ENCODE data around the gene RFX2. TPM values are rescaled to one million over a fixed set of nuclear protein-coding genes. Genes with fewer than 3 reads are reported as not detected.

RFX2 gene
- total RNA-seq, 1 experiment from 2014 or later = 4.6 TPM

DNA sequence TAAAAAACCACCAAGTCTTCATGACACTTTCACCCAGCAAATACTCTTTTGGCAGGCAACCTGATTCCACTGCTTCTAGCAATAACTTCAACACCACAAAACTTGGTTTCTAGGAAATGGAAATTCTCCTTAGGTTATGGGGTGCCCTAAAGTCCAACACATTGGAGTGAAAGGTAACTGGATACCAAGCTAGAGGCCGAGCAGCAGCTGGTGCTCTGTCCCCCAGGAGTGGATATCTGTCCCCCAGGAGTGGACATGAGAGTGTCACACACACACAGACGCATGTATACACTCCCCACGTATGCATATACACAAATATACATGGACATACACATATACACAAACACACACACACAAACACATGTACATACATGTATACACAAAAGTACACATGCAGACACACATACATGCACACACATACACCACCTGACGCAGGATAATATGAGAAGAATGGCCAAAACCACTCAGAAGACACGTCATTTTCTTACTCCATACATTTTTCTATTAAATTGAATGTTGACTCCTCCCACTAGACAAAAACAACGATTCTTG is 50.8 kb downstream of the RFX2 start:
- Mint-ChIP-seq H3K27me3 (ENCODE audit: low read depth) (peaks cover under 1% of the 10 kb centered on the region; the same call in 1 of the 2 replicates), H3K27ac (no peak overlapping the region), H3K4me1 (peaks cover 20% of the 10 kb centered on the region), H3K4me3 (no peak overlapping the region), H3K9me3 (peaks cover 3% of the 10 kb centered on the region; the same call in 1 of the 2 replicates), H3K36me3 (no peaks in the 10 kb centered on the region)
- no peak for ATAC-seq
- ChIA-PET POLR2A (no interaction called here), CTCF (interaction anchor here (0.5 to 2.7 kb wide), 4 partner anchors 12 to 278 kb away, joined by 3 to 10 read pairs (median 4); no protein-coding TSS in a partner anchor)
- TF ChIP-seq SP1 (CRISPR knock-in tag; conservative IDR thresholded peaks at IDR 0.05) (no peak), HMGA2 (CRISPR knock-in tag; IDR thresholded peaks at IDR 0.05) (no peak), TCF7 (CRISPR knock-in tag; IDR thresholded peaks at IDR 0.05; ENCODE audit: low read depth) (no peak), TEAD1 (CRISPR knock-in tag; IDR thresholded peaks at IDR 0.05) (no peak), NFE2L1 (CRISPR knock-in tag; IDR thresholded peaks at IDR 0.05) (no peak), ZNF121 (CRISPR knock-in tag; IDR thresholded peaks at IDR 0.05) (no peak), ZNF396 (CRISPR knock-in tag; IDR thresholded peaks at IDR 0.05; ENCODE audit: borderline replicate concordance) (no peak)
- TF ChIP-seq, protein P1, sequence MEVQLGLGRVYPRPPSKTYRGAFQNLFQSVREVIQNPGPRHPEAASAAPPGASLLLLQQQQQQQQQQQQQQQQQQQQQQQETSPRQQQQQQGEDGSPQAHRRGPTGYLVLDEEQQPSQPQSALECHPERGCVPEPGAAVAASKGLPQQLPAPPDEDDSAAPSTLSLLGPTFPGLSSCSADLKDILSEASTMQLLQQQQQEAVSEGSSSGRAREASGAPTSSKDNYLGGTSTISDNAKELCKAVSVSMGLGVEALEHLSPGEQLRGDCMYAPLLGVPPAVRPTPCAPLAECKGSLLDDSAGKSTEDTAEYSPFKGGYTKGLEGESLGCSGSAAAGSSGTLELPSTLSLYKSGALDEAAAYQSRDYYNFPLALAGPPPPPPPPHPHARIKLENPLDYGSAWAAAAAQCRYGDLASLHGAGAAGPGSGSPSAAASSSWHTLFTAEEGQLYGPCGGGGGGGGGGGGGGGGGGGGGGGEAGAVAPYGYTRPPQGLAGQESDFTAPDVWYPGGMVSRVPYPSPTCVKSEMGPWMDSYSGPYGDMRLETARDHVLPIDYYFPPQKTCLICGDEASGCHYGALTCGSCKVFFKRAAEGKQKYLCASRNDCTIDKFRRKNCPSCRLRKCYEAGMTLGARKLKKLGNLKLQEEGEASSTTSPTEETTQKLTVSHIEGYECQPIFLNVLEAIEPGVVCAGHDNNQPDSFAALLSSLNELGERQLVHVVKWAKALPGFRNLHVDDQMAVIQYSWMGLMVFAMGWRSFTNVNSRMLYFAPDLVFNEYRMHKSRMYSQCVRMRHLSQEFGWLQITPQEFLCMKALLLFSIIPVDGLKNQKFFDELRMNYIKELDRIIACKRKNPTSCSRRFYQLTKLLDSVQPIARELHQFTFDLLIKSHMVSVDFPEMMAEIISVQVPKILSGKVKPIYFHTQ (CRISPR knock-in tag; IDR thresholded peaks at IDR 0.05) = no peak
- TF ChIP-seq, protein P2, sequence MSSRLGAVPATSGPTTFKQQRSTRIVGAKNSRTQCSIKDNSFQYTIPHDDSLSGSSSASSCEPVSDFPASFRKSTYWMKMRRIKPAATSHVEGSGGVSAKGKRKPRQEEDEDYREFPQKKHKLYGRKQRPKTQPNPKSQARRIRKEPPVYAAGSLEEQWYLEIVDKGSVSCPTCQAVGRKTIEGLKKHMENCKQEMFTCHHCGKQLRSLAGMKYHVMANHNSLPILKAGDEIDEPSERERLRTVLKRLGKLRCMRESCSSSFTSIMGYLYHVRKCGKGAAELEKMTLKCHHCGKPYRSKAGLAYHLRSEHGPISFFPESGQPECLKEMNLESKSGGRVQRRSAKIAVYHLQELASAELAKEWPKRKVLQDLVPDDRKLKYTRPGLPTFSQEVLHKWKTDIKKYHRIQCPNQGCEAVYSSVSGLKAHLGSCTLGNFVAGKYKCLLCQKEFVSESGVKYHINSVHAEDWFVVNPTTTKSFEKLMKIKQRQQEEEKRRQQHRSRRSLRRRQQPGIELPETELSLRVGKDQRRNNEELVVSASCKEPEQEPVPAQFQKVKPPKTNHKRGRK (CRISPR knock-in tag; IDR thresholded peaks at IDR 0.05; ENCODE audit: borderline replicate concordance) = no peak
- no peak for DNase-seq (ENCODE audit: low spot score)

DNA sequence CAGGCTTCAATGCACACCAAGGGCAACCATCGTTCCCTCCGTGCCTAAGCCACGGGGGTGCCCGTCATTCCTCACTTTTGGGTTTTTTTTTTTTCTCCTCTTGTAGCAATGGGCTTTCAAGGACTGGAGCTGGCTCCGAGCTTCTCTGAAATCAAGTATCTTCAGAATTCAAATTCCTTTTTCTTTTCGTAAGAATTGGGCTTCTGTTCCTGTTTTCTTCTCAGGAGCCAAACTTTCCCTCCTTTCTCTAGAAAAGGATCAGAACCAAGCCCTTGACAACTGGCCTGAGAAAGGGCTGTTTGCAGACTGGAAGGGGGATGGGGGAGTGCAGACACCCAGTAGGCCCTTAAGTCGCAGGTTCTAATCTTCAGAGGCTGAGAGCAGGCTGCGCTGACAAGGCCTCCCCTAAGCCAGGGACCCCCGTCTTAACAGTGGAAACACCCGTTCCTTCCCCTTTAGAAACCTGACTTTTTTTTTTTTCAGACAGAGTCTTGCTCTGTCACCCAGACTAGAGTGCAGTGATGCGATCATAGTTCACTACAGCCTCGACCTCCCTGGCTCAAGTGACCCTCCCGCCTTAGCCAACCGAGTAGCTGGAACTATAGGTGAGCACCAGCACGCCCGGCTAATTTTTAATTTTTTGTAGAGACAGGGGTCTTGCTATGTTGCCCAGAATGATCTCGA is 51.6 kb downstream of the RFX2 start:
- Mint-ChIP-seq H3K4me1 (peaks cover 20% of the 10 kb centered on the region), H3K27me3 (ENCODE audit: low read depth) (no peaks in the 10 kb centered on the region; the same call in 1 of the 2 replicates), H3K36me3 (no peaks in the 10 kb centered on the region), H3K4me3 (no peak overlapping the region), H3K9me3 (peaks cover 4% of the 10 kb centered on the region; the same call in 1 of the 2 replicates), H3K27ac (no peak overlapping the region; the same call in 1 of the 2 replicates)
- ChIA-PET CTCF (interaction anchor here (0.6 to 2.7 kb wide), 2 partner anchors 11 to 64 kb away, joined by 3 to 10 read pairs; no protein-coding TSS in a partner anchor), POLR2A (no interaction called here)
- no peak for DNase-seq (ENCODE audit: low spot score)
- TF ChIP-seq NFE2L1 (CRISPR knock-in tag; IDR thresholded peaks at IDR 0.05) (no peak), ZNF219 (CRISPR knock-in tag; IDR thresholded peaks at IDR 0.05; ENCODE audit: borderline replicate concordance) (no peak), NFATC4 (CRISPR knock-in tag; IDR thresholded peaks at IDR 0.05) (no peak), SMAD4 (CRISPR knock-in tag; IDR thresholded peaks at IDR 0.05) (no peak), RORB (CRISPR knock-in tag; IDR thresholded peaks at IDR 0.05) (no peak), ZNF232 (CRISPR knock-in tag; IDR thresholded peaks at IDR 0.05) (no peak), ZNF396 (CRISPR knock-in tag; IDR thresholded peaks at IDR 0.05; ENCODE audit: borderline replicate concordance) (no peak), GRHL2 (CRISPR knock-in tag; IDR thresholded peaks at IDR 0.05; ENCODE audit: insufficient replicate concordance, severe bottlenecking) (no peak), HMGA2 (CRISPR knock-in tag; IDR thresholded peaks at IDR 0.05) (no peak), ZNF416 (CRISPR knock-in tag; IDR thresholded peaks at IDR 0.05) (no peak), CREM (CRISPR knock-in tag; IDR thresholded peaks at IDR 0.05) (no peak)
- TF ChIP-seq, protein P3, sequence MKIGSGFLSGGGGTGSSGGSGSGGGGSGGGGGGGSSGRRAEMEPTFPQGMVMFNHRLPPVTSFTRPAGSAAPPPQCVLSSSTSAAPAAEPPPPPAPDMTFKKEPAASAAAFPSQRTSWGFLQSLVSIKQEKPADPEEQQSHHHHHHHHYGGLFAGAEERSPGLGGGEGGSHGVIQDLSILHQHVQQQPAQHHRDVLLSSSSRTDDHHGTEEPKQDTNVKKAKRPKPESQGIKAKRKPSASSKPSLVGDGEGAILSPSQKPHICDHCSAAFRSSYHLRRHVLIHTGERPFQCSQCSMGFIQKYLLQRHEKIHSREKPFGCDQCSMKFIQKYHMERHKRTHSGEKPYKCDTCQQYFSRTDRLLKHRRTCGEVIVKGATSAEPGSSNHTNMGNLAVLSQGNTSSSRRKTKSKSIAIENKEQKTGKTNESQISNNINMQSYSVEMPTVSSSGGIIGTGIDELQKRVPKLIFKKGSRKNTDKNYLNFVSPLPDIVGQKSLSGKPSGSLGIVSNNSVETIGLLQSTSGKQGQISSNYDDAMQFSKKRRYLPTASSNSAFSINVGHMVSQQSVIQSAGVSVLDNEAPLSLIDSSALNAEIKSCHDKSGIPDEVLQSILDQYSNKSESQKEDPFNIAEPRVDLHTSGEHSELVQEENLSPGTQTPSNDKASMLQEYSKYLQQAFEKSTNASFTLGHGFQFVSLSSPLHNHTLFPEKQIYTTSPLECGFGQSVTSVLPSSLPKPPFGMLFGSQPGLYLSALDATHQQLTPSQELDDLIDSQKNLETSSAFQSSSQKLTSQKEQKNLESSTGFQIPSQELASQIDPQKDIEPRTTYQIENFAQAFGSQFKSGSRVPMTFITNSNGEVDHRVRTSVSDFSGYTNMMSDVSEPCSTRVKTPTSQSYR (CRISPR knock-in tag; IDR thresholded peaks at IDR 0.05) = no peak
- TF ChIP-seq, protein P4, sequence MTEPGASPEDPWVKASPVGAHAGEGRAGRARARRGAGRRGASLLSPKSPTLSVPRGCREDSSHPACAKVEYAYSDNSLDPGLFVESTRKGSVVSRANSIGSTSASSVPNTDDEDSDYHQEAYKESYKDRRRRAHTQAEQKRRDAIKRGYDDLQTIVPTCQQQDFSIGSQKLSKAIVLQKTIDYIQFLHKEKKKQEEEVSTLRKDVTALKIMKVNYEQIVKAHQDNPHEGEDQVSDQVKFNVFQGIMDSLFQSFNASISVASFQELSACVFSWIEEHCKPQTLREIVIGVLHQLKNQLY (CRISPR knock-in tag; IDR thresholded peaks at IDR 0.05) = no peak
- TF ChIP-seq, protein P5, sequence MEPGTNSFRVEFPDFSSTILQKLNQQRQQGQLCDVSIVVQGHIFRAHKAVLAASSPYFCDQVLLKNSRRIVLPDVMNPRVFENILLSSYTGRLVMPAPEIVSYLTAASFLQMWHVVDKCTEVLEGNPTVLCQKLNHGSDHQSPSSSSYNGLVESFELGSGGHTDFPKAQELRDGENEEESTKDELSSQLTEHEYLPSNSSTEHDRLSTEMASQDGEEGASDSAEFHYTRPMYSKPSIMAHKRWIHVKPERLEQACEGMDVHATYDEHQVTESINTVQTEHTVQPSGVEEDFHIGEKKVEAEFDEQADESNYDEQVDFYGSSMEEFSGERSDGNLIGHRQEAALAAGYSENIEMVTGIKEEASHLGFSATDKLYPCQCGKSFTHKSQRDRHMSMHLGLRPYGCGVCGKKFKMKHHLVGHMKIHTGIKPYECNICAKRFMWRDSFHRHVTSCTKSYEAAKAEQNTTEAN (CRISPR knock-in tag; IDR thresholded peaks at IDR 0.05) = no peak
- TF ChIP-seq, protein P6, sequence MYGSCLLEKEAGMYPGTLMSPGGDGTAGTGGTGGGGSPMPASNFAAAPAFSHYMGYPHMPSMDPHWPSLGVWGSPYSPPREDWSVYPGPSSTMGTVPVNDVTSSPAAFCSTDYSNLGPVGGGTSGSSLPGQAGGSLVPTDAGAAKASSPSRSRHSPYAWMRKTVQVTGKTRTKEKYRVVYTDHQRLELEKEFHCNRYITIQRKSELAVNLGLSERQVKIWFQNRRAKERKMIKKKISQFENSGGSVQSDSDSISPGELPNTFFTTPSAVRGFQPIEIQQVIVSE (CRISPR knock-in tag; IDR thresholded peaks at IDR 0.05; ENCODE audit: borderline replicate concordance) = no peak
- TF ChIP-seq, protein P7, sequence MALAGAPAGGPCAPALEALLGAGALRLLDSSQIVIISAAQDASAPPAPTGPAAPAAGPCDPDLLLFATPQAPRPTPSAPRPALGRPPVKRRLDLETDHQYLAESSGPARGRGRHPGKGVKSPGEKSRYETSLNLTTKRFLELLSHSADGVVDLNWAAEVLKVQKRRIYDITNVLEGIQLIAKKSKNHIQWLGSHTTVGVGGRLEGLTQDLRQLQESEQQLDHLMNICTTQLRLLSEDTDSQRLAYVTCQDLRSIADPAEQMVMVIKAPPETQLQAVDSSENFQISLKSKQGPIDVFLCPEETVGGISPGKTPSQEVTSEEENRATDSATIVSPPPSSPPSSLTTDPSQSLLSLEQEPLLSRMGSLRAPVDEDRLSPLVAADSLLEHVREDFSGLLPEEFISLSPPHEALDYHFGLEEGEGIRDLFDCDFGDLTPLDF (CRISPR knock-in tag; IDR thresholded peaks at IDR 0.05) = no peak
- no peak for ATAC-seq

Measured in WTC11 (cell line).